ENCODE measurements around the gene BEX2. TPM values are rescaled to one million over a fixed set of nuclear protein-coding genes. Genes with fewer than 3 reads are reported as not detected.

The BEX2 gene
- total RNA-seq, 6 experiments from 2014 or later: not detected

GRCh38 chrX:103293118-103293517 is 17.7 kb downstream of the BEX2 start:
- TF ChIP-seq CTCF (IDR thresholded peaks at IDR 0.05): no peak
- Mint-ChIP-seq H3K27ac (no peak overlapping the region), H3K4me3 (no peak overlapping the region), H3K27me3 (ENCODE audit: insufficient read depth) (peaks cover 12% of the 10 kb centered on the region), H3K36me3 (ENCODE audit: low read depth) (no peaks in the 10 kb centered on the region), H3K4me1 (ENCODE audit: low read depth) (no peaks in the 10 kb centered on the region), H3K9me3 (no peaks in the 10 kb centered on the region)
- no peak for DNase-seq

- no peak overlapping the region for H3K4me3 Mint-ChIP-seq
- TF ChIP-seq CTCF (IDR thresholded peaks at IDR 0.05): no peak
- H3K27ac Mint-ChIP-seq: no peak overlapping the region
- no peaks in the 10 kb centered on the region for H3K36me3 Mint-ChIP-seq (ENCODE audit: low read depth)
- no peaks in the 10 kb centered on the region for H3K4me1 Mint-ChIP-seq (ENCODE audit: low read depth)
- no peak for DNase-seq
- H3K27me3 Mint-ChIP-seq (ENCODE audit: insufficient read depth): peaks cover 39% of the 10 kb centered on the region
- H3K9me3 Mint-ChIP-seq: no peaks in the 10 kb centered on the region
These were observed 31.2 kb downstream of the BEX2 start for GRCh38 chrX:103279624-103280023.

- H3K9me3 Mint-ChIP-seq: no peaks in the 10 kb centered on the region
- H3K27ac Mint-ChIP-seq: no peak within 1 kb of the TSS
- H3K4me1 Mint-ChIP-seq (ENCODE audit: low read depth): no peaks in the 10 kb centered on the region
- TF ChIP-seq CTCF (IDR thresholded peaks at IDR 0.05): no peak
- no peak within 1 kb of the TSS for H3K4me3 Mint-ChIP-seq
- DNase-seq: no peak
- no peaks in the 10 kb centered on the region for H3K36me3 Mint-ChIP-seq (ENCODE audit: low read depth)
- peaks cover 40% of the 10 kb centered on the region for H3K27me3 Mint-ChIP-seq (ENCODE audit: insufficient read depth)
These were observed 34.2 kb downstream of the BEX2 start, which contains the start of gene TCEAL5 for GRCh38 chrX:103276581-103277002. Gene TCEAL5 (minus strand): TSS chrX:103276750. CDS start chrX:103274563, 2,187 bp downstream.

GRCh38 chrX:103275947-103276567 is 34.7 kb downstream of the BEX2 start:
- Mint-ChIP-seq H3K27me3 (ENCODE audit: insufficient read depth) (peaks cover 38% of the 10 kb centered on the region), H3K4me3 (no peak overlapping the region), H3K4me1 (ENCODE audit: low read depth) (no peaks in the 10 kb centered on the region), H3K27ac (no peak overlapping the region), H3K9me3 (no peaks in the 10 kb centered on the region), H3K36me3 (ENCODE audit: low read depth) (no peaks in the 10 kb centered on the region)
- no peak for TF ChIP-seq CTCF (IDR thresholded peaks at IDR 0.05)
- DNase-seq: no peak

GRCh38 chrX:103274284-103274683 is 36.5 kb downstream of the BEX2 start:
- Mint-ChIP-seq H3K27ac (no peak overlapping the region), H3K4me3 (no peak overlapping the region), H3K9me3 (no peaks in the 10 kb centered on the region), H3K27me3 (ENCODE audit: insufficient read depth) (peaks cover 35% of the 10 kb centered on the region), H3K36me3 (ENCODE audit: low read depth) (no peaks in the 10 kb centered on the region), H3K4me1 (ENCODE audit: low read depth) (no peaks in the 10 kb centered on the region)
- no peak for TF ChIP-seq CTCF (IDR thresholded peaks at IDR 0.05)
- no peak for DNase-seq

Other genes with a start within 250 kb of the BEX2 start
- gene BEX1, start 246.8 kb downstream of the BEX2 start, total RNA-seq (2021; fragmentation: NEBNext Ultra II Directional; extraction: Animal tissue kit (Norgen Biotek cat#: 25700)): not detected
- gene NXF3, start 217.8 kb downstream of the BEX2 start, total RNA-seq (2021; fragmentation: NEBNext Ultra II Directional; extraction: Animal tissue kit (Norgen Biotek cat#: 25700)): 1 to 10 TPM in 4 of 6 experiments, under 1 TPM in 2; 0.54 to 4.2 (median 1.1) TPM
- gene BEX4, start 95.9 kb downstream of the BEX2 start, total RNA-seq (2021; fragmentation: NEBNext Ultra II Directional; extraction: Animal tissue kit (Norgen Biotek cat#: 25700)): 1 to 10 TPM in 1 of 6 experiments, under 1 TPM in 5; 0.19 to 1.4 (median 0.32) TPM
- 10 to 100 TPM; 65.0 to 81.7 (median 74.0) TPM for gene TCEAL8, start 55.8 kb downstream of the BEX2 start, total RNA-seq (2021; fragmentation: NEBNext Ultra II Directional; extraction: Animal tissue kit (Norgen Biotek cat#: 25700))
- gene TCEAL5, start 34.2 kb downstream of the BEX2 start, total RNA-seq (2021; fragmentation: NEBNext Ultra II Directional; extraction: Animal tissue kit (Norgen Biotek cat#: 25700)): not detected
- 10 to 100 TPM; 12.3 to 17.5 (median 16.0) TPM for gene TCEAL7, start 19.2 kb upstream of the BEX2 start, total RNA-seq (2021; fragmentation: NEBNext Ultra II Directional; extraction: Animal tissue kit (Norgen Biotek cat#: 25700))
- gene TCEAL9, start 45.5 kb upstream of the BEX2 start, total RNA-seq (2021; fragmentation: NEBNext Ultra II Directional; extraction: Animal tissue kit (Norgen Biotek cat#: 25700)): 10 to 100 TPM; 77.3 to 99.9 (median 83.0) TPM
- 100 to 1,000 TPM; 251 to 325 (median 291) TPM for gene BEX3, start 65.5 kb upstream of the BEX2 start, total RNA-seq (2021; fragmentation: NEBNext Ultra II Directional; extraction: Animal tissue kit (Norgen Biotek cat#: 25700))
- gene RAB40A, start 208.5 kb upstream of the BEX2 start, total RNA-seq (2021; fragmentation: NEBNext Ultra II Directional; extraction: Animal tissue kit (Norgen Biotek cat#: 25700)): under 1 TPM in 4 of 6 experiments, not detected in 2; 0.11 to 0.15 (median 0.13) TPM